Left lung (tissue), 10 donors: ENCODE results near the gene STX17. TPM values are rescaled to one million over a fixed set of nuclear protein-coding genes. Genes with fewer than 3 reads are reported as not detected.

ENCODE experiments used
- ATAC-seq: fragments of 200-7000 bp; cut with Tn5 transposase; one replicate; pipeline ENCODE4 v1.9.1; 2020; ENCODE audit warnings: moderate library complexity
- DNase-seq, 4 donors: peaks; one replicate each; pipeline ENCODE4 v3.0.0-alpha.2; 2013 to 2020
- H3K27ac ChIP-seq, 2 donors: fragments of 200-600 bp; sonication (generic) in 1 of 2; one replicate each; pipeline versions ENCODE4 v1.5.0 to v1.8.0; 2020 to 2021
- H3K27me3 ChIP-seq, 2 donors: fragments of 200-600 bp; sonication (generic) in 1 of 2; one replicate each; pipeline versions ENCODE4 v1.5.0 to v1.8.0; 2020 to 2021
- H3K36me3 ChIP-seq, 2 donors: fragments of 200-600 bp; sonication (generic) in 1 of 2; one replicate each; pipeline versions ENCODE4 v1.5.0 to v1.8.0; 2020 to 2021
- H3K4me1 ChIP-seq, 2 donors: fragments of 200-600 bp; one replicate each; pipeline ENCODE4 v1.8.0; 2021
- H3K4me3 ChIP-seq, 2 donors: fragments of 200-600 bp; sonication (generic) in 1 of 2; one replicate each; pipeline versions ENCODE4 v1.5.0 to v1.8.0; 2020 to 2021; ENCODE audit warnings: mild to moderate bottlenecking in 1 of 2
- H3K9me3 ChIP-seq, 2 donors: fragments of 200-600 bp; sonication (generic) in 1 of 2; one replicate each; pipeline versions ENCODE4 v1.5.0 to v1.8.0; 2020 to 2021
- intact Hi-C, 2 donors: fragments of 100-400 bp; cut with DNase I; formaldehyde crosslinking; loops; one replicate each; pipeline versions ENCODE4 v1.11.2 to v1.14.2; 2022
- polyA plus RNA-seq, 6 donors: library from polyadenylated mRNA; unstranded; fragments of 120-200 nt; gene quantifications; one replicate each; pipeline ENCODE4 v1.2.1, GENCODE V29; 2013; ENCODE audit not compliant: insufficient read length in 6 of 6
- total RNA-seq, 2 donors: library from RNA; stranded (reverse); fragmentation: NEBNext Ultra II Directional; extraction: Animal tissue kit (Norgen Biotek cat#: 25700); gene quantifications; one replicate each; pipeline ENCODE4 v1.2.1, GENCODE V29; 2021
- TF ChIP-seq, protein P1 (sequence below), 2 donors: fragments of 200-600 bp; sonication (generic) in 1 of 2; IDR thresholded peaks; one replicate each; pipeline versions ENCODE4 v1.5.0 to v1.8.0; 2021; ENCODE audit warnings: antibody characterized with exemption in 2 of 2
- donor health status: DM: no; HTN: yes; CAD: no.
- donor health status: DM: no; HTN: no; CAD: no.

The STX17 gene
- total and polyA plus RNA-seq, 8 donors, result 34.3 to 47.9 (median 37.7) TPM

DNA sequence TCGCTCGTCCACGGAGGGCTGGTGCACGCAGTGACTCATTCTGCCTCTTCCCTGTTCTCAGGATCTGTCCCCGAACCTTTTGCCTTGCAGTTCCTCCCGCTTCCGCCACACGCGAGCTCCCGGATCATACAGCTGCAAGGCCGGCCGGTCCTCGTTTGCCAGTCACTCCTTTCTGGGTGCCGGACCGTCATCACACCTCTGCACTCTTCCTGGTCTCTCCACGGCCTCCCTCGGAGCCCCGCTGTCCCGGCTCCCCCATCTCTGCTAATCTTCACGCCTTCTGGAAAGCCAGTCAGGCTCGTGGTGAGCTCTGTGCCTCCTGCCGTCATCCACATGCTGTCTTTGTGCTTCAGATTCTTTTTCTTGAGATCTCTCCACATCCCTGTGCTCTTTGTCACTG, 91.8 kb downstream of the STX17 start:
- no peak for ATAC-seq
- DNase-seq, result peak in 1 of 4 donors; percentile 58
- H3K27me3 ChIP-seq, result no peaks in the 10 kb centered on the region
- no peak overlapping the region for H3K27ac ChIP-seq
- no peaks in the 10 kb centered on the region for H3K4me1 ChIP-seq
- no peak overlapping the region for H3K4me3 ChIP-seq
- peaks cover 0 to 10% of the 10 kb centered on the region in 2 donors for H3K9me3 ChIP-seq
- H3K36me3 ChIP-seq, result peaks cover 0 to 24% of the 10 kb centered on the region in 2 donors
- intact Hi-C loops, result no loop called here
- TF ChIP-seq, protein P1, sequence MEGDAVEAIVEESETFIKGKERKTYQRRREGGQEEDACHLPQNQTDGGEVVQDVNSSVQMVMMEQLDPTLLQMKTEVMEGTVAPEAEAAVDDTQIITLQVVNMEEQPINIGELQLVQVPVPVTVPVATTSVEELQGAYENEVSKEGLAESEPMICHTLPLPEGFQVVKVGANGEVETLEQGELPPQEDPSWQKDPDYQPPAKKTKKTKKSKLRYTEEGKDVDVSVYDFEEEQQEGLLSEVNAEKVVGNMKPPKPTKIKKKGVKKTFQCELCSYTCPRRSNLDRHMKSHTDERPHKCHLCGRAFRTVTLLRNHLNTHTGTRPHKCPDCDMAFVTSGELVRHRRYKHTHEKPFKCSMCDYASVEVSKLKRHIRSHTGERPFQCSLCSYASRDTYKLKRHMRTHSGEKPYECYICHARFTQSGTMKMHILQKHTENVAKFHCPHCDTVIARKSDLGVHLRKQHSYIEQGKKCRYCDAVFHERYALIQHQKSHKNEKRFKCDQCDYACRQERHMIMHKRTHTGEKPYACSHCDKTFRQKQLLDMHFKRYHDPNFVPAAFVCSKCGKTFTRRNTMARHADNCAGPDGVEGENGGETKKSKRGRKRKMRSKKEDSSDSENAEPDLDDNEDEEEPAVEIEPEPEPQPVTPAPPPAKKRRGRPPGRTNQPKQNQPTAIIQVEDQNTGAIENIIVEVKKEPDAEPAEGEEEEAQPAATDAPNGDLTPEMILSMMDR (IDR thresholded peaks at IDR 0.05), result no peak

DNA sequence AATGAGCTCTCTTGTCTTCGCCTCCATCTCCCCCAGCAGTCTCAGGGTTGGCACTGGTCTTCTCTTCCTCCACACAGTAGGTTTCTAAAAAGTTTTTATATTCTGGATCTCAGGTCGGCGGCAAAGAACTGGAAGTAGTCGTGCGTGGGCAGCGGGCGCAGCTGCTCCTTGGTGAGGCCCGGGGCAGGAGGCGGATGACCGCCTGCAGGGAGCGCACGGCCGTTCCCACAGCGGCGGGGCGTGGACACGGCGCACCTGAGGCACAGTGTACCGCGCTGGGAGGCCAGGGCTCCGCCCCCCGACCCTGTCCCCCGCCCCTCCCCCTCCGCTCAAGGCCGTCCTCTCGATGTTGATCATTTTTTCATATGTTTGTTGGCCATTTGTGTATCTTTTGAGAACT, 92.4 kb downstream of the STX17 start:
- Histone ChIP-seq H3K36me3 (peaks cover 0 to 30% of the 10 kb centered on the region in 2 donors), H3K4me3 (no peak overlapping the region), H3K9me3 (peaks cover 0 to 5% of the 10 kb centered on the region in 2 donors), H3K27ac (no peak overlapping the region), H3K27me3 (no peaks in the 10 kb centered on the region), H3K4me1 (no peaks in the 10 kb centered on the region)
- DNase-seq, result peak in 1 of 4 donors; percentile 63
- intact Hi-C loops, result no loop called here
- no peak for ATAC-seq
- TF ChIP-seq, protein P1 (IDR thresholded peaks at IDR 0.05), result no peak

DNA sequence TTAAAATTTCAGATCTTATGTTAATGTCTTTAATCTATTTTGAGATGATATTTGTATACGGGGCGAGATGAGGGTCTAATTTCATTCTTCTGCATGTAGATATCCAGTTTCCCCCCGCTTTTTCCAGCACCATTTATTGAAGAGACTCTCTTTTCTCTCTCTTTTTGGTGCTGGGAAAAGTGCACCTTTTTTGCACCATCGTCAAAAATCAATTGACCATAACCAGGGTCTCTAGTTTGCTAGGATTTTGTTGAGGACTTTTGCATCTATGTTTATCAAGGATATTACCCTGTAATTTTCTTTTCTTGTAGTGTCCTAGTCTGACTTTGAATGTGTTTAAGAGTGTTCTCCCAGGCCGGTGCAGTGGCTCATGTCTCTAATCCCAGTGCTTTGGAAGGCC, 93.3 kb downstream of the STX17 start:
- H3K27me3 ChIP-seq, result no peaks in the 10 kb centered on the region
- intact Hi-C loops, result no loop called here
- no peaks in the 10 kb centered on the region for H3K4me1 ChIP-seq
- H3K9me3 ChIP-seq, result no peaks in the 10 kb centered on the region
- TF ChIP-seq, protein P1 (IDR thresholded peaks at IDR 0.05), result no peak
- no peak overlapping the region for H3K27ac ChIP-seq
- DNase-seq (no peak), ATAC-seq (no peak)
- no peak overlapping the region for H3K4me3 ChIP-seq
- peaks cover 0 to 35% of the 10 kb centered on the region in 2 donors for H3K36me3 ChIP-seq

DNA sequence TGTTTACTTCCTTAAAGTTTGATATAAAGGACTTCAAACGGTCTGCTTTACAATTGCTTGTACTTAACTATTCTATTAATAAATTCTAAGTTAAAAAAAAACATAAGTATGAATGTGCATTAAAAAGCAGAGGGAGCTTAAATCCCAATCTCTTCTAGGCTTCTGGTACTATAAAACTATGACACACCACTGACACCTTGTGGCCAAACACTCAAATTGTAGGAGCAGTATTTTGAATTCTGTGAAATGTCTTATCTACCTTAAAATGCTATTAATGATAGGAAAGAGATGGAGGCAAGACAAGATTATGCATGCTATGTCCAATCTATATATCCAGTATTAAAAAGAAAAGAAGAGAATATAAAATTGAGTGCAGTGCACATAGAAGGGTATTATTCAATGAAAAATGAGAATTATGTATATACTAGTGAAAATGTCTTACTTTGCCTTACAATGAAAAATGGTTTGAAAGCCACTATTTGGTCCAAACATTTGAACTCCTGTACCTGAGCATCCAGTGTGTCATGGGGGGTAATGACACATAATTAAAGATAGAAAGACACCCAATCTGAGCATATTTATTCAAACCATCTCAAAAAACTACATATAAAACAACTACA, 104.7 kb downstream of the STX17 start:
- no peak overlapping the region for H3K27ac ChIP-seq
- H3K27me3 ChIP-seq, result no peaks in the 10 kb centered on the region
- peaks cover 0 to 8% of the 10 kb centered on the region in 2 donors for H3K9me3 ChIP-seq
- no peak overlapping the region for H3K4me3 ChIP-seq
- DNase-seq (peak in 1 of 4 donors; percentile 29), ATAC-seq (peak; percentile 78)
- TF ChIP-seq, protein P1 (IDR thresholded peaks at IDR 0.05), result peak; percentile 58 to 63
- H3K36me3 ChIP-seq, result peaks cover 0 to 35% of the 10 kb centered on the region in 2 donors
- intact Hi-C loops, result no loop called here
- no peaks in the 10 kb centered on the region for H3K4me1 ChIP-seq

DNA sequence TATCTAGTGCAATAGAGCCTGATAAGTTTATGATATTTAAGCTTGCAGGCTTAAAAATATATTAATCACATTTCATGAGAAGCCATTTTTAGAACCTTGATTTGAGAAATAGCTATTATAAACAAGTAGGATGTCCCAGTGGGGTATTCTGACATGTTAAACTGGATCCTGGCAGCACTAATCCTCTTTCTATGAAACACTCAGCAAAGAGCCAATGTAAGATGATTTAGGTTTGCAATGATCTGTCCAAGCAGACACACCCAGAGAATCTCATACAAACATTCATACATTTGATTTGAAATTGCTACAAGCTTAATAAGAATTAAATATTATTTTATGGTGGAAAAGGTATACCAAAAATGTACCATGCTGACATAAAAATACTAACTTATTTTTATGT, 105.8 kb downstream of the STX17 start:
- Histone ChIP-seq H3K27me3 (no peaks in the 10 kb centered on the region), H3K36me3 (peaks cover 0 to 46% of the 10 kb centered on the region in 2 donors), H3K4me3 (no peak overlapping the region), H3K27ac (no peak overlapping the region), H3K9me3 (peaks cover 0 to 8% of the 10 kb centered on the region in 2 donors), H3K4me1 (no peaks in the 10 kb centered on the region)
- DNase-seq (no peak), ATAC-seq (no peak)
- intact Hi-C loops, result no loop called here
- TF ChIP-seq, protein P1 (IDR thresholded peaks at IDR 0.05), result no peak
